Measurements from ENCODE around the gene NR1H4.

DNA sequence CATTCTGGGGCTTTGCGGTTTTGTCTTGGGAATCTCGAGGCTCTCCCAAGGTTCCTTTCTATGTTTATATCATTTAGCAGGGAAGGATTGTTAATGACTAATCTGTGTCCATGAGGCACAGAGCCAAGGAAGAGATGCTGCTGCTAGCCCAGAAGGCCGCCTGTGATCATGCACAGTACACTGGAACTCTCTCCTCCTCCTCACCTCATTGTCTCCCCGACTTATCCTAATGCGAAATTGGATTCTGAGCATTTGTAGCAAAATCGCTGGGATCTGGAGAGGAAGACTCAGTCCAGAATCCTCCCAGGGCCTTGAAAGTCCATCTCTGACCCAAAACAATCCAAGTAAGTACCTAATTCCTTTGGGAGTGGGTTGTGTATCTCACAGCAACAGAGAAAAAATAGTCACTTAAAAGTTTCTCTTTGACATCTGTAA lies at the start of gene NR1H4:
- no peak for TF ChIP-seq SP1 (CRISPR knock-in tag; conservative IDR thresholded peaks at IDR 0.05)
- TF ChIP-seq, protein P1, sequence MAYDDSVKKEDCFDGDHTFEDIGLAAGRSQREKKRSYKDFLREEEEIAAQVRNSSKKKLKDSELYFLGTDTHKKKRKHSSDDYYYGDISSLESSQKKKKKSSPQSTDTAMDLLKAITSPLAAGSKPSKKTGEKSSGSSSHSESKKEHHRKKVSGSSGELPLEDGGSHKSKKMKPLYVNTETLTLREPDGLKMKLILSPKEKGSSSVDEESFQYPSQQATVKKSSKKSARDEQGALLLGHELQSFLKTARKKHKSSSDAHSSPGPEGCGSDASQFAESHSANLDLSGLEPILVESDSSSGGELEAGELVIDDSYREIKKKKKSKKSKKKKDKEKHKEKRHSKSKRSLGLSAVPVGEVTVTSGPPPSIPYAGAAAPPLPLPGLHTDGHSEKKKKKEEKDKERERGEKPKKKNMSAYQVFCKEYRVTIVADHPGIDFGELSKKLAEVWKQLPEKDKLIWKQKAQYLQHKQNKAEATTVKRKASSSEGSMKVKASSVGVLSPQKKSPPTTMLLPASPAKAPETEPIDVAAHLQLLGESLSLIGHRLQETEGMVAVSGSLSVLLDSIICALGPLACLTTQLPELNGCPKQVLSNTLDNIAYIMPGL (CRISPR knock-in tag; IDR thresholded peaks at IDR 0.05): no peak
- TF ChIP-seq, protein P2, sequence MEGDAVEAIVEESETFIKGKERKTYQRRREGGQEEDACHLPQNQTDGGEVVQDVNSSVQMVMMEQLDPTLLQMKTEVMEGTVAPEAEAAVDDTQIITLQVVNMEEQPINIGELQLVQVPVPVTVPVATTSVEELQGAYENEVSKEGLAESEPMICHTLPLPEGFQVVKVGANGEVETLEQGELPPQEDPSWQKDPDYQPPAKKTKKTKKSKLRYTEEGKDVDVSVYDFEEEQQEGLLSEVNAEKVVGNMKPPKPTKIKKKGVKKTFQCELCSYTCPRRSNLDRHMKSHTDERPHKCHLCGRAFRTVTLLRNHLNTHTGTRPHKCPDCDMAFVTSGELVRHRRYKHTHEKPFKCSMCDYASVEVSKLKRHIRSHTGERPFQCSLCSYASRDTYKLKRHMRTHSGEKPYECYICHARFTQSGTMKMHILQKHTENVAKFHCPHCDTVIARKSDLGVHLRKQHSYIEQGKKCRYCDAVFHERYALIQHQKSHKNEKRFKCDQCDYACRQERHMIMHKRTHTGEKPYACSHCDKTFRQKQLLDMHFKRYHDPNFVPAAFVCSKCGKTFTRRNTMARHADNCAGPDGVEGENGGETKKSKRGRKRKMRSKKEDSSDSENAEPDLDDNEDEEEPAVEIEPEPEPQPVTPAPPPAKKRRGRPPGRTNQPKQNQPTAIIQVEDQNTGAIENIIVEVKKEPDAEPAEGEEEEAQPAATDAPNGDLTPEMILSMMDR (IDR thresholded peaks at IDR 0.05): no peak
- TF ChIP-seq, protein P3, sequence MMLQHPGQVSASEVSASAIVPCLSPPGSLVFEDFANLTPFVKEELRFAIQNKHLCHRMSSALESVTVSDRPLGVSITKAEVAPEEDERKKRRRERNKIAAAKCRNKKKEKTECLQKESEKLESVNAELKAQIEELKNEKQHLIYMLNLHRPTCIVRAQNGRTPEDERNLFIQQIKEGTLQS (CRISPR knock-in tag; conservative IDR thresholded peaks at IDR 0.05): no peak
- TF ChIP-seq JUN (CRISPR knock-in tag; IDR thresholded peaks at IDR 0.05): no peak
- TF ChIP-seq ZNF232 (CRISPR knock-in tag; IDR thresholded peaks at IDR 0.05): no peak
- no peak for TF ChIP-seq MYBL2 (CRISPR knock-in tag; IDR thresholded peaks at IDR 0.05)
- TF ChIP-seq, protein P4, sequence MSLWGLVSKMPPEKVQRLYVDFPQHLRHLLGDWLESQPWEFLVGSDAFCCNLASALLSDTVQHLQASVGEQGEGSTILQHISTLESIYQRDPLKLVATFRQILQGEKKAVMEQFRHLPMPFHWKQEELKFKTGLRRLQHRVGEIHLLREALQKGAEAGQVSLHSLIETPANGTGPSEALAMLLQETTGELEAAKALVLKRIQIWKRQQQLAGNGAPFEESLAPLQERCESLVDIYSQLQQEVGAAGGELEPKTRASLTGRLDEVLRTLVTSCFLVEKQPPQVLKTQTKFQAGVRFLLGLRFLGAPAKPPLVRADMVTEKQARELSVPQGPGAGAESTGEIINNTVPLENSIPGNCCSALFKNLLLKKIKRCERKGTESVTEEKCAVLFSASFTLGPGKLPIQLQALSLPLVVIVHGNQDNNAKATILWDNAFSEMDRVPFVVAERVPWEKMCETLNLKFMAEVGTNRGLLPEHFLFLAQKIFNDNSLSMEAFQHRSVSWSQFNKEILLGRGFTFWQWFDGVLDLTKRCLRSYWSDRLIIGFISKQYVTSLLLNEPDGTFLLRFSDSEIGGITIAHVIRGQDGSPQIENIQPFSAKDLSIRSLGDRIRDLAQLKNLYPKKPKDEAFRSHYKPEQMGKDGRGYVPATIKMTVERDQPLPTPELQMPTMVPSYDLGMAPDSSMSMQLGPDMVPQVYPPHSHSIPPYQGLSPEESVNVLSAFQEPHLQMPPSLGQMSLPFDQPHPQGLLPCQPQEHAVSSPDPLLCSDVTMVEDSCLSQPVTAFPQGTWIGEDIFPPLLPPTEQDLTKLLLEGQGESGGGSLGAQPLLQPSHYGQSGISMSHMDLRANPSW (CRISPR knock-in tag; conservative IDR thresholded peaks at IDR 0.05; ENCODE audit: low read depth): no peak
- TF ChIP-seq, protein P5, sequence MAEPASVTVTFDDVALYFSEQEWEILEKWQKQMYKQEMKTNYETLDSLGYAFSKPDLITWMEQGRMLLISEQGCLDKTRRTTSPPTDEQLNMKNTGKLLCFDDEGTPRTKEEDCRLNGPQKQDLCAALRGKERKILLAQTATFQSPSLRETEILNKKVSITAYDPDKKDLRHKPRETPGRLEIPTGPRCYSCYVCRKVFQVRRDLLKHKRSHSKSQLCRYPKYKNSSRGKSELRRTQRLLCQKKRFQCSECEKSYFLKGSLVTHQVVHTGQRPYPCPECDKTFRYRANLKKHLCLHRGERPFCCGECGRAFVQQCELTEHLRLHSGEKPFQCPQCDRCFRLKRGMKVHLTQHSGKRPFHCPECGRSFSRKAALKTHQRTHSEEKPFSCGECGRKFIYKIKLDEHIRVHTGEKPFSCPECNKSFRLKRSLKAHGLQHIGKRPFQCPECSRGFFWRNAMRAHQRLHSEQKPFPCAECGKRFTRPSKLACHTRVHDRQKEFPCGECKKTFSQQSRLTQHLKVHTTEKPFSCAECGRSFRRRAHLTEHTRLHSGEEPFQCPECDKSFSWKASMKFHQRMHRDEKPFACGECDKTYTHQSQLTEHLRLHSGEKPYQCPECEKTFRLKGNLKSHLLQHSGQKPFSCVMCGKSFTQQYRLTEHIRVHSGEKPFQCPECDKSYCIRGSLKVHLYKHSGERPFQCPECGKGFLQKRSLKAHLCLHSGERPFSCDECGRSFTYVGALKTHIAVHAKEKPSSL (CRISPR knock-in tag; conservative IDR thresholded peaks at IDR 0.05): no peak
- TF ChIP-seq TEAD4 (CRISPR knock-in tag; IDR thresholded peaks at IDR 0.05): no peak
- no peak for TF ChIP-seq FOXP1 (CRISPR knock-in tag; IDR thresholded peaks at IDR 0.05; ENCODE audit: borderline replicate concordance)

All from WTC11 (cell line).